Keratinocyte (primary cell): ENCODE results near the gene POLR3K. TPM values are rescaled to one million over a fixed set of nuclear protein-coding genes. Genes with fewer than 3 reads are reported as not detected.
"Not testable (repeated sequence)": the region's sequence is repeated elsewhere in the genome, so short reads cannot be mapped to it uniquely, and the experiment has no call there.

Experiments
- DNase-seq: peaks from one replicate; pipeline ENCODE4 v3.0.0-alpha.2; 2011; ENCODE audit warnings: low read depth, missing footprints, low spot score
- FAIRE-seq: peaks from 2 replicates; lab custom pipeline; 2011; peaks lifted over from hg19 to GRCh38; lab: Jason Lieb, UNC
- H2AFZ ChIP-seq: 2 replicates; pipeline ENCODE4 v1.6.0; 2012; ENCODE audit warnings: low read length, control low read depth, inconsistent platforms; ENCODE audit not compliant: control insufficient read depth
- H3K27ac ChIP-seq: 2 replicates; pipeline ENCODE4 v1.5.1; 2011; ENCODE audit warnings: low read length; ENCODE audit not compliant: control insufficient read depth, insufficient read depth
- H3K27me3 ChIP-seq: 3 replicates; pipeline ENCODE4 v1.6.0; 2011; ENCODE audit warnings: low read length; ENCODE audit not compliant: control insufficient read depth, insufficient read depth; ENCODE audit errors: extremely low read depth
- H3K36me3 ChIP-seq, 2 experiments: 2 replicates in 1 of 2; 3 replicates in 1 of 2; pipeline ENCODE4 v1.5.1; 2011; ENCODE audit warnings: low read length in 2 of 2, mild to moderate bottlenecking in 1 of 2; ENCODE audit not compliant: control insufficient read depth in 2 of 2, insufficient read depth in 2 of 2; ENCODE audit errors: extremely low read depth in 1 of 2
- H3K4me1 ChIP-seq: 3 replicates; pipeline ENCODE4 v1.5.1; 2011; ENCODE audit warnings: low read length; ENCODE audit not compliant: control insufficient read depth, insufficient read depth; ENCODE audit errors: extremely low read depth
- H3K4me2 ChIP-seq: 3 replicates; pipeline ENCODE4 v1.6.0; 2011; ENCODE audit warnings: low read depth, low read length; ENCODE audit not compliant: control insufficient read depth, insufficient read depth; ENCODE audit errors: extremely low read depth
- H3K4me3 ChIP-seq, 3 experiments: fragments of 200-600 bp in 1 of 3; sonication (generic) in 1 of 3; 2 replicates in 2 of 3; 3 replicates in 1 of 3; pipeline ENCODE4 v1.5.1; 2011 to 2016; ENCODE audit warnings: low read length in 3 of 3, mild to moderate bottlenecking in 3 of 3, control low read depth in 2 of 3, inconsistent platforms in 1 of 3, low read depth in 1 of 3, mixed read lengths in 1 of 3, mixed run types in 1 of 3, moderate library complexity in 1 of 3; ENCODE audit not compliant: control insufficient read depth in 2 of 3, insufficient read depth in 2 of 3; ENCODE audit errors: extremely low read depth in 1 of 3
- H3K79me2 ChIP-seq: 2 replicates; pipeline ENCODE4 v1.6.0; 2012; ENCODE audit warnings: low read length; ENCODE audit not compliant: control insufficient read depth, insufficient read depth
- H3K9ac ChIP-seq: 3 replicates; pipeline ENCODE4 v1.6.0; 2011; ENCODE audit warnings: low read length; ENCODE audit not compliant: control insufficient read depth, insufficient read depth; ENCODE audit errors: extremely low read depth
- H3K9me1 ChIP-seq: 3 replicates; pipeline ENCODE4 v1.6.0; 2011; ENCODE audit warnings: low read length; ENCODE audit not compliant: control insufficient read depth, insufficient read depth; ENCODE audit errors: extremely low read depth
- H3K9me3 ChIP-seq: 2 replicates; pipeline ENCODE4 v1.5.1; 2012; ENCODE audit warnings: low read depth, low read length; ENCODE audit not compliant: control insufficient read depth
- H4K20me1 ChIP-seq: 3 replicates; pipeline ENCODE4 v1.6.0; 2011; ENCODE audit warnings: low read length; ENCODE audit not compliant: control insufficient read depth, insufficient read depth; ENCODE audit errors: extremely low read depth
- dilution Hi-C: fragments of 300-500 bp; cut with MboI; formaldehyde crosslinking; loops from one replicate; pipeline ENCODE4 v1.7.0; 2020; ENCODE audit warnings: low sequenced_read_pairs; ENCODE audit not compliant: extremely low pct_ligation_motif_present
- polyA plus RNA-seq, 5 experiments: library from polyadenylated mRNA; depleted of rRNA in 3 of 5; stranded (reverse) in 3 of 5; stranded (forward) in 1 of 5; unstranded in 1 of 5; fragments of >200 nt; gene quantifications; 1 replicate in 1 of 5; 2 replicates in 3 of 5; 3 replicates in 1 of 5; pipeline versions ENCODE4 v1.2.1 to v1.2.3, GENCODE V29; 2011 to 2012; ENCODE audit warnings: missing spikeins in 2 of 5, low read depth in 1 of 5, low replicate concordance in 1 of 5

Gene POLR3K
- polyA plus RNA-seq, 1 donor (not counting 4 experiments of a cell fraction or from before 2014, with no cell fraction given) = 23.2 TPM

DNA sequence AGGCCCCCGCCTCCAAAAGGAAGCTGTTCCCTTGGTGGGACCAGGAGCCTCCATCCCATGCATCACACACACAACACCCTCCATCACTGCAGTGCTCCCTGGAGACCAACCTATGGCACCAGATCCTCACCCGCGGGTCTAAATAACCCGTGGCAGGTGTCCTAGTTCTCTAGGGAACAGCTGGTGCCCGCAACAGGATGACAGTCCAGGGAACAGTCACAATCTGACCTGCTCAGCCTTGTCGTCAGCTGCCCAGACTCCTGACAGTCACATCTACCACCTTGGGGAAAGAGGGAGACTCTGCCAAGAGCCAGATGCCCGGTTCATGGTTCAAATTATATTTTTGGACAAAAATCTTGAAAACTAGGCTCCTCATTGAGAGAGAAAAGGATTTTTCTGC, 22.8 kb downstream of the POLR3K start:
- H3K4me1 ChIP-seq, DNase-seq, H3K9ac ChIP-seq, H3K27me3 ChIP-seq, H4K20me1 ChIP-seq, H3K9me3 ChIP-seq, H3K4me2 ChIP-seq, H3K4me3 ChIP-seq, H3K9me1 ChIP-seq, FAIRE-seq, H2AFZ ChIP-seq, dilution Hi-C loops, H3K27ac ChIP-seq, H3K36me3 ChIP-seq, H3K79me2 ChIP-seq: not testable (repeated sequence)

DNA sequence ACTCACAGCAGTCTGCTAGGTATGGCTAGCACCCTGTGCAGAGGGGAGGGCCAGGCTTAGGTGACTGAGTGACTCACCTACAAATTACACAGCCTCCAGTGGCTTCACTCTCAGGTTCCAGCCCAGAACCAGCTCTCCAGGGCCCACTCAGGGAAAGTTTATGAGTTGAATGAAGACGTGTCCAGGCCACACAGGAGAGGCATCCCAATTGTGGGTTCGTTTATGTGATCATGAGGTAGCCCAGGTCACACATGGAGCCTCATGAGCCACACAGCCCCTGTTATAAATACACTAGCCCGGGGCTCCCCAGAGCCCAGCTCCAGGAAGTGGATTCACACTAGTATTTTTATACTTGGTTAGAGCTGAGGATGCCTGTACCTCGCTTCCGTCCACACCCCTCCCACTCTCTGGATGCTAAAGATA, 27.5 kb downstream of the POLR3K start:
- DNase-seq, H3K9ac ChIP-seq, H2AFZ ChIP-seq, H3K4me2 ChIP-seq, H3K4me1 ChIP-seq, dilution Hi-C loops, H3K9me3 ChIP-seq, H3K9me1 ChIP-seq, H3K4me3 ChIP-seq, H4K20me1 ChIP-seq, H3K27me3 ChIP-seq, H3K27ac ChIP-seq, FAIRE-seq, H3K36me3 ChIP-seq, H3K79me2 ChIP-seq: not testable (repeated sequence)

DNA sequence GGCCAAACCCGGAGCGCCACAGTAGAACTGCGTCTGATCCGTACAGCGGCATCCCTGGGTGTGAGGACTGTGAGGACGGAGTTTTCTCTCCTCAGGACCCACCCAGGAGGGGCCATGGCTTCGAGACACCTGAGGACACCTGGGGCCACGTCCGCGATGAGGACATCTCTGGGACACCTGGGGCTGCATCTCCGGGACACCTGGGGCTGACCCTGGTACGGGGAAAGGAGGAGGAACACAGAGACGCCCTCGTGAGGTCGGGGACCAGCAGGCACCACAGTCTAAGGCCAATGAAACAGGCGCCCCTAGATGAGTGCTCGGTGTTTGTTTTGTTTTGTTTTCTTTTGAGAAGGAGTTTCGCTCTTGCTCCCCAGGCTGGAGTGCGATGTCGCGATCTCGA, 29.3 kb downstream of the POLR3K start:
- H3K9me1 ChIP-seq = not testable (repeated sequence)

DNA sequence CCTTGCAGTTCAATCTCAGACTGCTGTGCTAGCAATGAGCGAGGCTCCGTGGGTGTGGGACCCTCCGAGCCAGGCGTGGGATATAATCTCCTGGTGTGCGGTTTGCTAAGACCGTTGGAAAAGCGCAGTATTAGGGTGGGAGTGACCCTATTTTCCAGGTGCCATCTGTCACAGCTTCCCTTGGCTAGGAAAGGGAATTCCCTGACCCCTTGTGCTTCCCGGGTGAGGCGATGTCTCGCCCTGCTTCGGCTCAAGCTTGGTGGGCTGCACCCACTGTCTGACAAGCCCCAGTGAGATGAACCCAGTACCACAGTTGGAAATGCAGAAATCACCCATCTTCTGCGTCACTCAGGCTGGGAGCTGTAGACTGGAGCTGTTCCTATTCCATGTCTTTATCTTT, 32.5 kb downstream of the POLR3K start:
- DNase-seq, H3K4me1 ChIP-seq, dilution Hi-C loops, H3K9me3 ChIP-seq, H3K79me2 ChIP-seq, H3K27me3 ChIP-seq, H3K9me1 ChIP-seq, H3K36me3 ChIP-seq, H3K4me2 ChIP-seq, FAIRE-seq, H3K9ac ChIP-seq, H4K20me1 ChIP-seq, H3K27ac ChIP-seq, H2AFZ ChIP-seq, H3K4me3 ChIP-seq: not testable (repeated sequence)

More for the DNA sequence above, 29.3 kb downstream of the POLR3K start:
- H3K27ac ChIP-seq, H3K4me1 ChIP-seq, H3K9me3 ChIP-seq, DNase-seq, H3K9ac ChIP-seq, dilution Hi-C loops, H3K36me3 ChIP-seq, H4K20me1 ChIP-seq, FAIRE-seq, H3K4me3 ChIP-seq, H3K27me3 ChIP-seq, H3K4me2 ChIP-seq, H3K79me2 ChIP-seq, H2AFZ ChIP-seq: not testable (repeated sequence)

DNA sequence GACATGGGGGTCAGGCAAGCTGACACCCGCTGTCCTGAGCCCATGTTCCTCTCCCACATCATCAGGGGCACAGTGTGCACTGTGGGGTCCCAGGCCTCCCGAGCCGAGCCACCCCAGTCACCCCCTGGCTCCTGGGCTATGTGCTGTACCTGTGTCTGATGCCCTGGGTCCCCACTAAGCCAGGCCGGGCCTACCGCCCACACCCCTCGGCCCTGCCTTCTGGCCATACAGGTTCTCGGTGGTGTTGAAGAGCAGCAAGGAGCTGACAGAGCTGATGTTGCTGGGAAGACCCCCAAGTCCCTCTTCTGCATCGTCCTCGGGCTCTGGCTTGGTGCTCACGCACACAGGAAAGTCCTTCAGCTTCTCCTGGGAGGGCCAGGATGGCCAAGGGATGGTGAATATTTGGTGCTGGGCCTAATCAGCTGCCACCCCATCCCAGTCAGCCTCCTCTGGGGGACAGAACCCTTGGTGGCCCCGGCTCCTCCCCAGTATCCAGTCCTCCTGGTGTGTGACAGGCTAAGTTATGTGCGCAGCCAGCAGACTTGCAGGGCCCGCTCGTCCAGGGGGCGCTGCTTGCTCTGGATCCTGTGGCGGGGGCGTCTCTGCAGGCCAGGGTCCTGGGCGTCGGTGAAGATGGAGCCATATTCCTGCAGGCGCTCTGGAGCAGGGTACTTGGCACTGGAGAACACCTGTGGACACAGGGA, 36.2 kb downstream of the POLR3K start:
- H3K27me3 ChIP-seq, H3K4me2 ChIP-seq, H3K27ac ChIP-seq, H3K4me3 ChIP-seq, H3K9ac ChIP-seq, H2AFZ ChIP-seq, DNase-seq, H3K9me3 ChIP-seq, H3K9me1 ChIP-seq, H3K79me2 ChIP-seq, FAIRE-seq, H3K36me3 ChIP-seq, dilution Hi-C loops, H4K20me1 ChIP-seq, H3K4me1 ChIP-seq: not testable (repeated sequence)
